GM18868 (cell line): ENCODE results near the gene ZNF345.

Experiments
- ATAC-seq: cut with Tn5 transposase; IDR thresholded peaks from one replicate; pipeline ENCODE4 v1.9.1; 2021; ENCODE audit warnings: mild to moderate bottlenecking, moderate library complexity; ENCODE audit not compliant: unreplicated experiment

The ZNF345 gene

GRCh38 chr19:36850559-36851442 lies at the start of gene ZNF345:
TSS of gene ZNF345 (plus strand) at chr19:36850876. CDS start at chr19:36876831, 25,955 bp downstream.
- peak; percentile 77 for ATAC-seq

DNA sequence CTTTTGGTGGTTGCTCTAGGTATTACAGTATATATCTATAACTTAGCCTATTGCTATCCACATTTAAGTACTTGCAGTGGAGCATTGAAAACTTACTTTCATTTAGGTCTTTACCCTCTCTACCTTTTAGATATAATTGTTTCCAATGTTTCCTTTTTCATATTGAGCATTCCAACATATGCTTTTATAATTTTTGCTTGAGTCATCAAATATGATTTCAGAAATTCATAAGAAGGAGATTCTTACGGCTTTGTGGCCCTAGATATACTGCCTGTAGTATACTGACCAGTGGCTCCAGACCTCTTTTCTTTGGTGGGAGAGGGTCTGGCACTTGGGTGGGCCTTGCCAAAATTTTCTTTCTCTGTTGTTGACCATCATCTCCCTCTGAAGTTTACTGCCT lies 45.3 kb upstream of the ZNF345 start:
- ATAC-seq, result no peak

DNA sequence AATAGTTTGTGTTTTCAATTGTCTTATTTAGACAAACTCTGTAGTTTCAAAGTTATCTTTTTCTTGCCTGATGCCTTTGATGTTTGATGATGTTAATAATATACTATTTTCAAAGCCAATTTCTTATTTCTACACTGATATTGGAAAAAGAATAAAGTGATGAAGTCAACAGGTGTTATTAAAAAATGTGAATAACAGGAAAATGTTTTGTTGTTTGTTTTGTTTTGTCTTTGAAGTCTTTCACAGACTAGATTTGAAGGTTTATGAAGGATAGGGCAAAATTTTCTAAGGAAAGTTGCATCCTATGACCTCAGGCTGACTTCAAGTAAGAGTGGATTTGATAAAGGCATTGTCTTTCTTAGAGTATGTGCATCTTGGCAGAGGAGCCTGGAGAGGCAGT lies 43.6 kb upstream of the ZNF345 start:
- ATAC-seq, result no peak

DNA sequence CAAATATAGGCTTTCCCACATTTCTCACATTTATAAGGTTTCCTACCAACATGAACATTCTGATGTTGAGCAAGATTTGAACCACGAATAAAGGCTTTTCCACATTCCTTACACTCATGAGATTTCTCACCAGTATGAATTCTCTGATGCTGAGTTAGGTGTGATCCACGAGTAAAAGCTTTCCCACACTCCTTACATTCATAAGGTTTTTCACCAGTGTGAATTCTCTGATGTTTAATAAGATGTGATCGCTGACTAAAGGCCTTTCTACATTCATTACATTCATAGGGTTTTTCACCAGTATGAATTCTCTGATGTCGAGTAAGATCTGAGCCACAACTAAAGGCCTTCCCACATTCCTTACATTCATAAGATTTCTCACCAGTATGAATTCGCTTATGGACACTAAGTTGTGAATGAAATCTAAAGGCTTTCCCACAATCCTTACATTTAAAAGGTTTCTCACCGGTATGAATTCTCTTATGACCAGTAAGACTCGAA lies 31.5 kb upstream of the ZNF345 start:
- ATAC-seq, result no peak

DNA sequence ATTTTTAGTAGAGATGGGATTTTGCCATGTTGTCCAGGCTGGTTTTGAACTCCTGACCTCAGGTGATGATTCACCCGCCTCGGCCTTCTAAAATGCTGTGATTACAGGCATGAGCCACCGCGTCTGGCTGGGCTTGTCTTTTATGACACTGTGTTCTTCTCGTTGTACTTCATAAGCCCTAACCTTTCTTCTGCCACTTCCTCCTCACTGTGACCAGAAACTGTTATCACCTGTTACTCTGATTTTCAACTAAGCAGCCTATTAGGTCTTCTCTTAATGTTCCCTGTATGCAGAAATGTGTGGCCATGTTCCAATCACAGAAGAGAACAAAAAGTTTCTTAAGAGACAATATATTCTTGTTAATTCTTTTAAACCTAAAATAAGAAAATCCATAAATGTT lies 28.9 kb upstream of the ZNF345 start:
- ATAC-seq, result no peak

GRCh38 chr19:36833430-36833829 lies 17.2 kb upstream of the ZNF345 start:
- ATAC-seq, result no peak

- peak; percentile 9 for ATAC-seq
Measured at GRCh38 chr19:36837176-36837905, 13.3 kb upstream of the ZNF345 start.

DNA sequence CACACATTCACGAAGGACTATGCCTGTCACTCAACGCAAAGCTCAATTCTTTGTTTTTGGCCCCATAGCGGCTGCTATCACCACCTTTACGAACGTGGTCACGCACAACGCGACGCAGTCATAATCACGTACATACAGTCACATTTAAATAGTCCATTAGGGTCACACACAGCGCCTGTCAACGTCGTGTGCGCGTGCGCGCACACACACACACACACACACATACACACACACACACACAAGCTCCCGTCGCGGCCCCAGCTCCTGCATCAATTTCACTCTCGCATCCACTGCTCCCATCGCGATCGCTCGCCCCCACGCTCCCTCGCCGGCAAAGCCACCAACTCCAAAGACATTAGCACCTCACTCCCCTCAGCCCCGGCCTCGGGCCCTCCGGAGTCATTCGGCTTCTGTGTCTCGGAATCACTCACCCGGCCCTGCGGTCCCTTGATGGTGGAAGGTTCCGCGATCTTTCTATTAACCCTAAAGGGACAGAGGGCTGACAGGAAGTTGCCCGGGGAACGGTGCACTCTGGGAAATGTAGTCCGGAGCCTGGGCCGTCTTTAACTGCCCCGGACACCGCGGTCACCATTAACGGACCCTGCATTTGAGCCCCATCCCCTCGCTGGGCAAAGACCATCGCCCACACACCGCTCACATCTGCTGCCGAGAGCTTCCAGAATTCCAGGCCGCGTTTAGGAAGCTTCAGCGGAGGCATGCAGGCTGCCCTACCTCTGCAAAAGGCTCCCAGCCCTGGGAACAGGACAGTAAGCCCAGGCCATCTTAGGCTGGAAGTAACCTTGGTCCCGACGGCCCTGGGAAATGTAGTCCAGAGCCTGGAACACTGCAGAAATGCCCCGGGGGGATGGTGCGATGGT lies 12.5 kb upstream of the ZNF345 start, which contains the start of gene ZNF790:
TSS of gene ZNF790 (minus strand) at position 482 of the 878 bp plus-strand sequence. CDS start 12,768 bp downstream, outside the sequence.
- ATAC-seq, result peak; percentile 91

DNA sequence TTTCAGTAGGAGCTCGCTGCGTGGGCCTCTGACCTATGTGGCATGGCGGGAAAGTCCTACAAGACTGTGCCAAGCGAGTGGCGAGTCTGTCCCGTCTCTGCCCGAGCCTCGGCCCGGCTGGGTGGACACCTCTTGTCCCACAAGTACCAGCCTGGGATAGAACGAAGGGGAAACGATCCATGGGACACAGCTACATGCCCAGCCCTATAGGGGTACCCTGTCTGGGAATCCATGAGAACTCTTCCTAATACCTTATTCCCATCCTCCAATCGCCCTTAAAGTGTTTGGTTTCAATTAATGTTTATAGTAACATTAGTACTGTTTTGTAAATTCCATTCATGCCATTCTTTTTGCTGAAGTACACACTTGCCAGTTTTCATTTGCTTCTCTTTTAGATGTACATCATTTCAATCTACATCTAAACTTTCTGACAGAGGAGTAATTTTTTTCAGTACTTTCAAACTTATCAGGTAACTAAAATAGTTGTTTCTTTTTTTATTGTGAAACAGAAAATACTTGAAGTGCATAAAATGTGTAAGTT lies 11.8 kb upstream of the ZNF345 start:
- peak; percentile 6 for ATAC-seq

GRCh38 chr19:36847968-36848367 lies 2.7 kb upstream of the ZNF345 start:
- ATAC-seq, result no peak

- ATAC-seq, result peak; percentile 85
Measured at GRCh38 chr19:36849701-36850558, 746 bp upstream of the ZNF345 start.

GRCh38 chr19:36851898-36852297 lies 1.2 kb downstream of the ZNF345 start:
- ATAC-seq, result no peak

DNA sequence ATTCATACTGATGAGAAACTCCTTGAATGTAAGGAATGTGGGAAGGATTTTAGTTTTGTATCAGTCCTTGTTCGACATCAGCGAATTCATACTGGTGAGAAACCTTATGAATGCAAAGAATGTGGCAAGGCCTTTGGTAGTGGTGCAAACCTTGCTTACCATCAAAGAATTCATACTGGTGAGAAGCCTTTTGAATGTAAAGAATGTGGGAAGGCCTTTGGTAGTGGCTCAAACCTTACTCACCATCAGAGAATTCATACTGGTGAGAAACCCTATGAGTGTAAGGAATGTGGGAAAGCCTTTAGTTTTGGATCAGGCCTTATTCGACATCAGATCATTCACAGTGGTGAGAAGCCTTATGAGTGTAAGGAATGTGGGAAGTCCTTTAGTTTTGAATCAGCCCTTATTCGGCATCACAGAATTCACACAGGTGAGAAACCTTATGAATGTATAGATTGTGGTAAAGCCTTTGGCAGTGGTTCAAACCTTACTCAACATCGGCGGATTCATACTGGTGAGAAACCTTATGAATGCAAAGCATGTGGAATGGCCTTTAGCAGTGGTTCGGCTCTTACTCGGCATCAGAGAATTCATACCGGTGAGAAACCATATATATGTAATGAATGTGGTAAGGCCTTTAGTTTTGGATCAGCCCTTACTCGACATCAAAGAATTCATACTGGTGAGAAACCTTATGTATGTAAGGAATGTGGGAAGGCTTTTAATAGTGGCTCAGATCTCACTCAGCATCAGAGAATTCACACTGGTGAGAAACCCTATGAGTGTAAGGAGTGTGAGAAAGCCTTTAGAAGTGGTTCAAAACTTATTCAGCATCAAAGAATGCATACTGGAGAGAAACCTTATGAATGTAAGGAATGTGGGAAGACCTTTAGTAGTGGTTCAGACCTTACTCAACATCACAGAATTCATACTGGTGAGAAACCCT lies 26.6 kb downstream of the ZNF345 start:
- ATAC-seq, result no peak

- no peak for ATAC-seq
Measured at GRCh38 chr19:36891768-36892357, 41.2 kb downstream of the ZNF345 start.

DNA sequence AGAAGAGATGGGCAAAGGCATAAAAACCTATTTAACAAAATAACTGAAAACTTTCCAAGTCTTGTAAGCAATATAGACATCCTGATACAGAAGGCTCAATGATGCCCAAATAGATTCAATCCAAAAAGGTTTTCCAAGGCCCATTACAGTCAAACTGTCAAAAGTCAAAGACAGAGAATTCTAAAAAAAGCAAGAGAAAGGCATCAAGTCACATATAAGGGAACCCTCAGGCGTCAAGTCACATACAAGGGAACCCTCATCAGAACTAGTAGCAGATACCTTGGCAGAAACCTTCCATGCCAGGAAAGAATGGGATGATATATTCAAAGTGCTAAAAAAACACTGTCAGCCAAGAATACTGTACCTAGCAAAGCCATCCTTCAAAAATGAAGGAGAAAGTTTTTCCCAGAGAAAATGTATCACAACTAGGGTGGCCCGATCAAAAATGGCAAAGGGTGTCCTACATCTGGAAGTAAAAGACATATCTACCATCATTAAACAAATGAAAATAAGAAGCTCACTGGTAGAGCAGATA lies 44.2 kb downstream of the ZNF345 start:
- ATAC-seq, result no peak

DNA sequence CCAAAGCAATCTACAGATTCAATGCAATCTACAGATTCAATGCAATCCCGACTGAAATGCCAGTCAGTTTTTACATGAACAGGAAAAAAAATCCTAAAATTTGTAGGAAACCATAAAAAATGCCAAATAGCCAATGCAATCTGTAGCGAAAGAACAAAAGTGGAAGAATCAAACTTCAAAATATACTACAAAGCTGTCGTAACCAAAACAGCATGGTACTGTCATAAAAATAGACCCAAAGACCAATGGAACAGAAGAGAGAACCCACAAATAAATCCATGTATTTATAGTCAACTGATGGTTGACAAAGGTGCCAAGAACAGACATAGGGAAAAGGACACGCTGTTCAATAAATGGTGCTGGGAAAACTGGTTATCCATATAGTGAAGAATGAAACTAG lies 47.7 kb downstream of the ZNF345 start:
- no peak for ATAC-seq

- ATAC-seq, result peak; percentile 93
Measured at GRCh38 chr19:36915992-36916830, 65.5 kb downstream of the ZNF345 start, which contains the start of the genes ZNF568 and ZNF829. TSS of gene ZNF568 (plus strand) at chr19:36916332. CDS start at chr19:36922771, 6,439 bp downstream. TSS of gene ZNF829 (minus strand) at chr19:36916291. CDS start at chr19:36915167, 1,124 bp downstream.
